HepG2 (cell line): Measurements from ENCODE around the gene B4GALT2. TPM values are rescaled to one million over a fixed set of nuclear protein-coding genes. Genes with fewer than 3 reads are reported as not detected.

ENCODE experiments used
- CEBPZ ChIP-seq: IDR thresholded peaks from 2 replicates; pipeline ENCODE4 v1.6.1; 2012; ENCODE audit warnings: low read length, improper control_type of control experiment
- CSRNP1 ChIP-seq: sonication (generic); formaldehyde crosslinking; IDR thresholded peaks from 2 replicates; pipeline ENCODE4 v1.8.1; 2023; ENCODE audit warnings: mild to moderate bottlenecking, missing genetic modification reagents
- ETS1 ChIP-seq: sonication (generic); formaldehyde crosslinking; IDR thresholded peaks from 2 replicates; pipeline ENCODE4 v1.4.0; 2020; ENCODE audit warnings: missing genetic modification reagents
- IRF9 ChIP-seq: sonication (generic); formaldehyde crosslinking; IDR thresholded peaks from 2 replicates; pipeline ENCODE4 v1.8.0; 2022; ENCODE audit warnings: missing genetic modification reagents, mild to moderate bottlenecking, borderline replicate concordance
- KDM4B ChIP-seq: sonication (generic); formaldehyde crosslinking; IDR thresholded peaks from 2 replicates; pipeline ENCODE4 v1.4.0; 2020; ENCODE audit warnings: missing genetic modification reagents
- NCOA1 ChIP-seq: sonication (generic); formaldehyde crosslinking; IDR thresholded peaks from 2 replicates; pipeline ENCODE4 v1.9.0; 2021; ENCODE audit warnings: missing genetic modification reagents
- RORA ChIP-seq: sonication (generic); formaldehyde crosslinking; IDR thresholded peaks from 2 replicates; pipeline ENCODE4 v1.5.0; 2020; ENCODE audit warnings: mild to moderate bottlenecking, missing genetic modification reagents, moderate library complexity
- SP5 ChIP-seq: IDR thresholded peaks from 2 replicates; pipeline ENCODE4 v1.6.1; 2016; ENCODE audit warnings: low read depth, borderline replicate concordance
- THAP8 ChIP-seq: sonication (generic); formaldehyde crosslinking; IDR thresholded peaks from 2 replicates; pipeline ENCODE4 v1.5.1; 2020; ENCODE audit warnings: missing genetic modification reagents, mild to moderate bottlenecking, borderline replicate concordance
- UBTF ChIP-seq: sonication (generic); formaldehyde crosslinking; IDR thresholded peaks from 2 replicates; pipeline ENCODE4 v1.4.0; 2020; ENCODE audit warnings: mild to moderate bottlenecking, missing genetic modification reagents
- ZBTB49 ChIP-seq: sonication (generic); formaldehyde crosslinking; IDR thresholded peaks from 2 replicates; pipeline ENCODE4 v1.4.0; 2020; ENCODE audit warnings: missing genetic modification reagents, borderline replicate concordance
- ZFP82 ChIP-seq: sonication (generic); formaldehyde crosslinking; IDR thresholded peaks from 2 replicates; pipeline ENCODE4 v1.5.1; 2020; ENCODE audit warnings: mild to moderate bottlenecking, missing genetic modification reagents, borderline replicate concordance
- ZNF253 ChIP-seq: sonication (generic); formaldehyde crosslinking; IDR thresholded peaks from 2 replicates; pipeline ENCODE4 v1.8.0; 2022; ENCODE audit warnings: mild to moderate bottlenecking, missing genetic modification reagents, borderline replicate concordance
- polyA plus RNA-seq, 8 experiments: library from polyadenylated mRNA; depleted of rRNA in 3 of 8; stranded (reverse) in 7 of 8; unstranded in 1 of 8; fragments of >200 nt; fragmentation: Illumina TruSeq in 4 of 8; extraction: Trizol in 4 of 8; gene quantifications; 2 replicates each; pipeline versions ENCODE4 v1.2.1 to v1.2.3, GENCODE V29; 2011 to 2016; ENCODE audit warnings: low read depth in 4 of 8, missing spikeins in 1 of 8, mixed read lengths in 1 of 8; ENCODE audit not compliant: insufficient read depth in 1 of 8
- total RNA-seq, 5 experiments: library from RNA; depleted of rRNA; stranded (reverse); fragments of >200 nt; fragmentation: Illumina TruSeq; extraction: Trizol; gene quantifications; 2 replicates each; pipeline ENCODE4 v1.2.3, GENCODE V29; 2016; ENCODE audit warnings: low read depth in 1 of 5

B4GALT2 gene
- total and polyA plus RNA-seq, 2 of the 13 experiments (the other 11 are each of a cell fraction or from before 2014, with no cell fraction given), result 41.9 to 78.0 TPM

- no peak for TF ChIP-seq RORA (CRISPR knock-in tag)
- TF ChIP-seq CSRNP1 (CRISPR knock-in tag), result peak; percentile 46; the same call in 1 of the 2 replicates
- no peak for TF ChIP-seq ZBTB49
- 0 out of 2 replicates have a peak, but pooled peaks have one; percentile 31 for TF ChIP-seq KDM4B
- TF ChIP-seq UBTF, result peak; percentile 95
- peak; percentile 80; the same call in 1 of the 2 replicates for TF ChIP-seq ZFP82 (CRISPR knock-in tag)
- TF ChIP-seq SP5 (CRISPR knock-in tag), result peak; percentile 43; the same call in 1 of the 2 replicates
- no peak for TF ChIP-seq CEBPZ
- TF ChIP-seq ZNF253, result peak; percentile 74; the same call in 1 of the 2 replicates
- TF ChIP-seq IRF9 (CRISPR knock-in tag), result no peak
- 0 out of 2 replicates have a peak, but pooled peaks have one; percentile 19 for TF ChIP-seq NCOA1 (CRISPR knock-in tag)
- TF ChIP-seq THAP8 (CRISPR knock-in tag), result 0 out of 2 replicates have a peak, but pooled peaks have one; percentile 72
- no peak for TF ChIP-seq ETS1 (CRISPR knock-in tag)
Observed at GRCh38 chr1:43946236-43947060, 32.6 kb upstream of the B4GALT2 start, which contains the start of gene IPO13 (continued).
